PC-9 (cell line): Measurements from ENCODE around the gene MYO6. TPM values are rescaled to one million over a fixed set of nuclear protein-coding genes. Genes with fewer than 3 reads are reported as not detected.
"Not testable (repeated sequence)": the region's sequence is repeated elsewhere in the genome, so short reads cannot be mapped to it uniquely, and the experiment has no call there.

Experiments used
- BruUV-seq: library from RNA; stranded (reverse); fragments of 400-500 nt; replicated peaks from 2 replicates; lab custom pipeline; 2021; lab: Mats Ljungman, UMichigan
- CTCF ChIA-PET: fragments of 300-600 bp; sonication (Branson Sonifier 250); formaldehyde crosslinking; loops from one replicate; lab custom pipeline; 2022; ENCODE audit warnings: antibody characterized with exemption; lab: Charles Lee
- POLR2A ChIA-PET: fragments of 300-600 bp; sonication (Branson Sonifier 250); formaldehyde crosslinking; loops from one replicate; lab custom pipeline; 2022; ENCODE audit warnings: antibody characterized with exemption; ENCODE audit not compliant: unreplicated experiment; lab: Charles Lee
- DNase-seq, 2 experiments: peaks; one replicate each; pipeline versions ENCODE4 v3.0.0 to v3.0.0-alpha.2; 2015 to 2022; ENCODE audit warnings: mixed read lengths in 1 of 2
- H2AFZ ChIP-seq: fragments of 200-600 bp; sonication (generic); 2 replicates; pipeline ENCODE4 v1.8.1; 2017; ENCODE audit warnings: antibody characterized with exemption
- H3F3A ChIP-seq: fragments of 200-600 bp; sonication (generic); 2 replicates; pipeline ENCODE4 v1.8.1; 2017; ENCODE audit warnings: antibody characterized with exemption, mild to moderate bottlenecking, low read depth; ENCODE audit not compliant: insufficient read depth
- H3K27ac ChIP-seq: fragments of 200-600 bp; sonication (generic); 2 replicates; pipeline ENCODE4 v1.6.1; 2016; ENCODE audit warnings: mixed run types
- H3K27me3 ChIP-seq: fragments of 200-600 bp; sonication (generic); 2 replicates; pipeline ENCODE4 v1.6.1; 2016; ENCODE audit warnings: low read depth, mixed run types; ENCODE audit not compliant: insufficient read depth
- H3K36me3 ChIP-seq: fragments of 200-600 bp; sonication (generic); 2 replicates; pipeline ENCODE4 v1.6.1; 2016; ENCODE audit warnings: low read depth, mixed run types
- H3K4me1 ChIP-seq: fragments of 200-600 bp; sonication (generic); replicated peaks from 2 replicates; pipeline ENCODE4 v1.6.1; 2016; ENCODE audit warnings: mixed run types; ENCODE audit not compliant: insufficient read depth
- H3K4me2 ChIP-seq: fragments of 200-600 bp; sonication (generic); 2 replicates; pipeline ENCODE4 v1.6.1; 2017; ENCODE audit warnings: mixed run types
- H3K4me3 ChIP-seq: fragments of 200-600 bp; sonication (generic); 2 replicates; pipeline ENCODE4 v1.6.1; 2016; ENCODE audit warnings: mixed run types
- H3K79me2 ChIP-seq: fragments of 200-600 bp; sonication (generic); 2 replicates; pipeline ENCODE4 v1.6.1; 2017; ENCODE audit warnings: low read depth, mixed run types
- H3K9me2 ChIP-seq: fragments of 200-600 bp; sonication (generic); 2 replicates; pipeline ENCODE4 v1.8.1; 2017; ENCODE audit warnings: mild to moderate bottlenecking; ENCODE audit not compliant: insufficient read depth
- H3K9me3 ChIP-seq: fragments of 200-600 bp; sonication (generic); 2 replicates; pipeline ENCODE4 v1.8.1; 2016; ENCODE audit warnings: low read depth; ENCODE audit not compliant: insufficient read depth
- H4K20me1 ChIP-seq: fragments of 200-600 bp; sonication (generic); 2 replicates; pipeline ENCODE4 v1.8.1; 2017; ENCODE audit not compliant: insufficient read depth
- CTCF ChIP-seq: fragments of 200-600 bp; sonication (generic); conservative IDR thresholded peaks from 2 replicates; pipeline ENCODE4 v1.6.1; 2017; ENCODE audit warnings: mixed run types, antibody characterized with exemption, mild to moderate bottlenecking, moderate library complexity
- EZH2 ChIP-seq: fragments of 200-600 bp; sonication (generic); IDR thresholded peaks from 2 replicates; pipeline ENCODE4 v1.8.0; 2017; ENCODE audit warnings: antibody characterized with exemption, low read depth
- intact Hi-C: fragments of 100-400 bp; cut with micrococcal nuclease; formaldehyde crosslinking; loops from one replicate; pipeline ENCODE4 v1.10.0; 2022; ENCODE audit not compliant: unreplicated experiment
- total RNA-seq: library from RNA; stranded (reverse); gene quantifications from 2 replicates; pipeline ENCODE4 v1.2.3, GENCODE V29; 2021

Gene MYO6
- total RNA-seq, 1 experiment from 2014 or later, result 93.0 TPM

GRCh38 chr6:75893776-75894152, 144.7 kb downstream of the MYO6 start:
- no TSS peak for BruUV-seq

GRCh38 chr6:75896526-75896925, 147.5 kb downstream of the MYO6 start:
- H3K4me2 ChIP-seq, result no peak overlapping the region
- ChIA-PET POLR2A (no interaction called here), CTCF (no interaction called here)
- no peak for DNase-seq
- H3K79me2 ChIP-seq, result no peaks in the 10 kb centered on the region
- no peak overlapping the region for H3K4me3 ChIP-seq
- H3K27ac ChIP-seq, result no peak overlapping the region
- no peaks in the 10 kb centered on the region for H3K27me3 ChIP-seq
- no TSS peak for BruUV-seq
- H3K9me3 ChIP-seq, result no peaks in the 10 kb centered on the region
- intact Hi-C loops, result no loop called here
- no peak overlapping the region for H2AFZ ChIP-seq
- no peaks in the 10 kb centered on the region for H4K20me1 ChIP-seq
- no peaks in the 10 kb centered on the region for H3K4me1 ChIP-seq
- no peak for TF ChIP-seq CTCF
- TF ChIP-seq EZH2, result no peak
- H3K36me3 ChIP-seq, result no peaks in the 10 kb centered on the region
- peaks cover 7% of the 10 kb centered on the region; the same call in 1 of the 2 replicates for H3F3A ChIP-seq
- no peaks in the 10 kb centered on the region for H3K9me2 ChIP-seq

More at GRCh38 chr6:75893776-75894152, 144.7 kb downstream of the MYO6 start:
- Histone ChIP-seq H3F3A (peaks cover 11% of the 10 kb centered on the region; the same call in 1 of the 2 replicates), H3K9me2 (no peaks in the 10 kb centered on the region), H3K27me3 (no peaks in the 10 kb centered on the region), H3K4me1 (no peaks in the 10 kb centered on the region), H3K9me3 (no peaks in the 10 kb centered on the region), H3K27ac (no peak overlapping the region), H2AFZ (no peak overlapping the region), H3K79me2 (no peaks in the 10 kb centered on the region), H4K20me1 (no peaks in the 10 kb centered on the region), H3K4me3 (no peak overlapping the region), H3K36me3 (no peaks in the 10 kb centered on the region), H3K4me2 (no peak overlapping the region)
- no peak for TF ChIP-seq EZH2
- POLR2A ChIA-PET, result no interaction called here
- DNase-seq, result no peak
- CTCF ChIA-PET, result interaction anchor here (0.6 to 2.0 kb wide), 6 partner anchors 33 to 1557 kb away, joined by 3 to 7 read pairs (median 4); no protein-coding TSS in a partner anchor
- intact Hi-C loops, result no loop called here

GRCh38 chr6:75900216-75900615, 151.2 kb downstream of the MYO6 start:
- intact Hi-C loops, H3K9me3 ChIP-seq, H3K4me1 ChIP-seq, H3K27ac ChIP-seq, CTCF ChIA-PET, H3K36me3 ChIP-seq, BruUV-seq, POLR2A ChIA-PET, H3F3A ChIP-seq, DNase-seq, H3K79me2 ChIP-seq, H2AFZ ChIP-seq, H3K27me3 ChIP-seq, H3K4me2 ChIP-seq, H3K9me2 ChIP-seq, H3K4me3 ChIP-seq, H4K20me1 ChIP-seq: not testable (repeated sequence)

- H3K4me1 ChIP-seq, H3K9me2 ChIP-seq, H3K27me3 ChIP-seq, CTCF ChIA-PET, POLR2A ChIA-PET, intact Hi-C loops, H3K36me3 ChIP-seq, H2AFZ ChIP-seq, H3K9me3 ChIP-seq, BruUV-seq, H3K27ac ChIP-seq, H3F3A ChIP-seq, DNase-seq, H3K79me2 ChIP-seq, H3K4me2 ChIP-seq, H4K20me1 ChIP-seq, H3K4me3 ChIP-seq: not testable (repeated sequence)
These were observed 156.1 kb downstream of the MYO6 start for GRCh38 chr6:75905129-75905528.
